Activated CD8-positive, alpha-beta T cell treated with anti-CD3 and anti-CD28 coated beads for 36 hours (primary cell): ENCODE results near the gene HHIPL1. TPM values are rescaled to one million over a fixed set of nuclear protein-coding genes. Genes with fewer than 3 reads are reported as not detected.

Experiments used
- ATAC-seq: fragments of 200-7000 bp; cut with Tn5 transposase; one replicate; pipeline ENCODE4 v1.10.0; 2021; ENCODE audit warnings: mild to moderate bottlenecking, moderate library complexity
- CTCF ChIA-PET: fragments of 350-600 bp; sonication (Branson Sonifier 250); formaldehyde crosslinking; loops from one replicate; lab custom pipeline; 2021; ENCODE audit warnings: antibody characterized with exemption; lab: Charles Lee
- POLR2A ChIA-PET: fragments of 350-600 bp; sonication (Branson Sonifier 250); formaldehyde crosslinking; loops from one replicate; lab custom pipeline; 2021; ENCODE audit warnings: antibody characterized with exemption; lab: Charles Lee
- DNase-seq: peaks from one replicate; pipeline ENCODE4 v3.0.0-alpha.2; 2020
- H3K27ac Mint-ChIP-seq: one replicate; pipeline ENCODE4 v1.8.0; 2021; ENCODE audit warnings: mild to moderate bottlenecking, mixed read lengths
- H3K27me3 Mint-ChIP-seq: one replicate; pipeline ENCODE4 v1.8.0; 2021; ENCODE audit warnings: mixed read lengths
- H3K36me3 Mint-ChIP-seq: one replicate; pipeline ENCODE4 v1.8.0; 2021; ENCODE audit warnings: low read depth, mixed read lengths
- H3K4me1 Mint-ChIP-seq: one replicate; pipeline ENCODE4 v1.8.0; 2021; ENCODE audit warnings: low read depth, mixed read lengths
- H3K4me3 Mint-ChIP-seq: one replicate; pipeline ENCODE4 v1.8.0; 2021; ENCODE audit warnings: mild to moderate bottlenecking, moderate library complexity, mixed read lengths
- H3K9me3 Mint-ChIP-seq: one replicate; pipeline ENCODE4 v1.8.0; 2021; ENCODE audit warnings: mixed read lengths
- intact Hi-C: fragments of 100-400 bp; cut with micrococcal nuclease; formaldehyde crosslinking; loops from one replicate; pipeline ENCODE4 v1.10.0; 2022
- total RNA-seq, 2 experiments: library from RNA; stranded (reverse); gene quantifications; one replicate each; pipeline ENCODE4 v1.2.3, GENCODE V29; 2021
- TF ChIP-seq, protein P1 (sequence below): fragments of 200-600 bp; IDR thresholded peaks from one replicate; pipeline ENCODE4 v1.8.0; 2022; ENCODE audit warnings: antibody characterized with exemption, mild to moderate bottlenecking

The HHIPL1 gene
- under 1 TPM; 0.05 to 0.07 TPM for total RNA-seq

DNA sequence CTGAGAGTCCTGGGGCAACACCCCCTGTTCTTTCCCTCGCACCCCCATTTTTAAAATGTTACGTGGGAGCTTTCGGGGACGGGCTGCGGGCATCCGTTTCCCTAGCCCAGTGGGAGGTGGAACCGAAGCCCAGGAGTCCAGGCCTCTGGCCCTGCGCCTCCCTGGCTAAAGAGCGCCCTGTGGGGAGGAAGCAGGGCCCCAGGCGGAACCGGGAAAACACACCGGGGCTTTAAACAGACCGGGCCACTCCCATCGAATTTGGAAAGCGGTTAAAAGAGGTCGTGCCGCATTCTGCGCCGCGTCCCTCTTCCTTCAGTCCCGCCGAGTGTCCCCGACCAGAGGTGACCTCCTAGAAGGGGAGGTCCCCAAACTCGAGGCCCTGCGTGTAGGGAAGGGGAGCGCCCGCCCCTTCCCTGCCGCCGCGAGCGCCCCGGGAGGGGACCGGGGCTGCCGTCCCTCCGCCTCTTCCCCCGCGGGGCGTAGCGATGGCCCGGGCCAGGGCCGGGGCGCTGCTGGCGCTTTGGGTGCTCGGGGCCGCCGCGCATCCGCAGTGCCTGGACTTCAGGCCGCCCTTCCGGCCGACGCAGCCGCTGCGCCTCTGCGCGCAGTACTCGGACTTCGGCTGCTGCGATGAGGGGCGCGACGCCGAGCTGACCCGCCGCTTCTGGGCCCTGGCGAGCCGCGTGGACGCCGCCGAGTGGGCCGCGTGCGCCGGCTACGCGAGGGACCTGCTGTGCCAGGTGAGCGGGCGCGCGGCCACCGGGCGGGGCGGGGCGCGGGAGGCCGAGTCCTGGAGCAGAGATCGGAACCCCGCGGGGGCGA, at the start of gene HHIPL1:
TSS of gene HHIPL1 (plus strand) at position 407 of the 822 bp plus-strand sequence. CDS start at position 486, 79 bp downstream.
- Mint-ChIP-seq H3K27ac (no peak within 1 kb of the TSS), H3K4me3 (no peak within 1 kb of the TSS), H3K9me3 (no peaks in the 10 kb centered on the region), H3K36me3 (no peaks in the 10 kb centered on the region), H3K27me3 (peaks cover 16% of the 10 kb centered on the region), H3K4me1 (no peaks in the 10 kb centered on the region)
- ChIA-PET POLR2A (interaction anchor here (0.6 kb wide), 1 partner anchor 164 kb away, joined by 3 read pairs; no protein-coding TSS in a partner anchor), CTCF (no interaction called here)
- TF ChIP-seq, protein P1, sequence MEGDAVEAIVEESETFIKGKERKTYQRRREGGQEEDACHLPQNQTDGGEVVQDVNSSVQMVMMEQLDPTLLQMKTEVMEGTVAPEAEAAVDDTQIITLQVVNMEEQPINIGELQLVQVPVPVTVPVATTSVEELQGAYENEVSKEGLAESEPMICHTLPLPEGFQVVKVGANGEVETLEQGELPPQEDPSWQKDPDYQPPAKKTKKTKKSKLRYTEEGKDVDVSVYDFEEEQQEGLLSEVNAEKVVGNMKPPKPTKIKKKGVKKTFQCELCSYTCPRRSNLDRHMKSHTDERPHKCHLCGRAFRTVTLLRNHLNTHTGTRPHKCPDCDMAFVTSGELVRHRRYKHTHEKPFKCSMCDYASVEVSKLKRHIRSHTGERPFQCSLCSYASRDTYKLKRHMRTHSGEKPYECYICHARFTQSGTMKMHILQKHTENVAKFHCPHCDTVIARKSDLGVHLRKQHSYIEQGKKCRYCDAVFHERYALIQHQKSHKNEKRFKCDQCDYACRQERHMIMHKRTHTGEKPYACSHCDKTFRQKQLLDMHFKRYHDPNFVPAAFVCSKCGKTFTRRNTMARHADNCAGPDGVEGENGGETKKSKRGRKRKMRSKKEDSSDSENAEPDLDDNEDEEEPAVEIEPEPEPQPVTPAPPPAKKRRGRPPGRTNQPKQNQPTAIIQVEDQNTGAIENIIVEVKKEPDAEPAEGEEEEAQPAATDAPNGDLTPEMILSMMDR = no peak
- ATAC-seq (peak; percentile 24), DNase-seq (no peak)
- intact Hi-C loops = no loop called here

DNA sequence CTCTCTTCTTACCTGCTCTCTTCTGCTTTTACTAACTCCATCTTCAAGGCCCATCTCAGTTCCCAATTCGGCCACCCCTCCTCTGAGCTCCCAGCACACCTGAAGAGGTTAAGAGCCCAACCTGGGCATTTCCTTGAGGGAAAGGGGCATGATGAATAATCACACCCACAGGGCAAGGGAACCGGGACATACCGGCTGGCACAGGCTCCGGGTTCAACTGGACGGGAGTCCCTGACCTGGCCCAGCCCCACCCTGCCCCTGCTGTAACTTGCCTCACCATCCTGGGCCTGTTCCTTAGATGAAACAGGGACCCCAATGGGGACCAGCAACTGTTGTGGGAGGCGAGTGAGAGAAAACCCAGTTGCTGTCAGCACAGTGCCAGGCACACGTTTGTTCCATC, 49.4 kb upstream of the HHIPL1 start:
- H3K27ac Mint-ChIP-seq = no peak overlapping the region
- DNase-seq = no peak
- ChIA-PET POLR2A (interaction anchor here (1.0 kb wide), 1 partner anchor 9 kb away, joined by 3 read pairs; no protein-coding TSS in a partner anchor), CTCF (interaction anchor here (1.1 kb wide), 1 partner anchor 49 kb away, joined by 3 read pairs; no protein-coding TSS in a partner anchor)
- ATAC-seq = no peak
- H3K36me3 Mint-ChIP-seq = no peaks in the 10 kb centered on the region
- H3K27me3 Mint-ChIP-seq = no peaks in the 10 kb centered on the region
- H3K4me3 Mint-ChIP-seq = no peak overlapping the region
- intact Hi-C loops = no loop called here
- H3K9me3 Mint-ChIP-seq = no peaks in the 10 kb centered on the region
- H3K4me1 Mint-ChIP-seq = peaks cover 16% of the 10 kb centered on the region
- TF ChIP-seq, protein P1 = no peak

DNA sequence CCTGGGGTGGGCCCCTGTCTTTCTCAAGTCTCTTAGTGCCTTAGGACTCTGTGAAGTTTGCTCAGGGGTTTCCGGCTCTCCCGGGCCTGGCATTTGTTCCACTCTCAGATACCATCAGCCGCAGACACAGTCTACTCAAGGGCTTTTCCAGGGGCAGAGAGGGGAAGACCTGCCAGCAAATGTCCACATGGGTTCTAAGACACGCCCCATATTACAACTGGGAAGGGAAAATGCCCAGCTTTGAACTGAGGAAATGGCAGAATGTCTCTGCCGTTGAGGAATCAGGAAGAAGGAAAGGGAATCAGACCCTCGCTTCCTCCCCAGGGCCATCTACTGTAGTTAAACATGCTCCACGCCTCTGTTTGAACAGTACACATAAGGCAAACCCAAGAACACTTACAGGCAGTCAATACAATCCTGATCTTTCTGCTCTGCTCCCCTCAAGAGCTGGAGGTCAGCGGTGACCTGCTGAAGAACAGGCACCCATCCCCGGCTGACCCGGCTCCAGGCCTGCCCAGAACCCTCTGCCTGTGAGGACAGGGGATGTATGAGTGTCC, 48.8 kb upstream of the HHIPL1 start:
- Mint-ChIP-seq H3K9me3 (no peaks in the 10 kb centered on the region), H3K36me3 (no peaks in the 10 kb centered on the region), H3K4me3 (no peak overlapping the region), H3K27ac (no peak overlapping the region), H3K4me1 (peaks cover 16% of the 10 kb centered on the region), H3K27me3 (no peaks in the 10 kb centered on the region)
- TF ChIP-seq, protein P1 = no peak
- DNase-seq = no peak
- ATAC-seq = no peak
- ChIA-PET POLR2A (no interaction called here), CTCF (interaction anchor here (1.1 kb wide), 1 partner anchor 50 kb away, joined by 3 read pairs; no protein-coding TSS in a partner anchor)
- intact Hi-C loops = no loop called here

DNA sequence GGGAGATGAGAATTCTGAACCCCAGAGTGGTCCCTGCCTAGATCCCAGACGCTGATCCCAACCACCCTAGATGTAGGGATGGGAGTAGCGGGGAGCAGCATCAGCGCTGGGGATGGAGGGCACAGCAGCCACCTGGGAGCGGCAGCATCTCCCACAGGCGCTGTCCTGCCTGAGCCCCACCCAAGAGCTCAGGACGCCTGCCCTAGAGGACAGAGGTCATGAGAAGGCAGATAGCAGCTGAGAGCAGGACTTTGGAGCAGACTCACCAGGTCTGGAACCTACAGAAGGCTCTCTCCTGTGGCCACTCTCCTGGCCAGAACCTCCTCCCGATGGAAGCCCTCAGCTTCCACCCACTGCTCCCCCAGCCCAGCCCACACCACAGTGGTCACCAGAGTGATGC, 48.2 kb upstream of the HHIPL1 start:
- no peak for DNase-seq
- H3K4me3 Mint-ChIP-seq = no peak overlapping the region
- CTCF ChIA-PET = no interaction called here
- peaks cover 19% of the 10 kb centered on the region for H3K4me1 Mint-ChIP-seq
- H3K9me3 Mint-ChIP-seq = no peaks in the 10 kb centered on the region
- H3K36me3 Mint-ChIP-seq = no peaks in the 10 kb centered on the region
- ATAC-seq = no peak
- TF ChIP-seq, protein P1 = no peak
- POLR2A ChIA-PET = no interaction called here
- H3K27me3 Mint-ChIP-seq = no peaks in the 10 kb centered on the region
- intact Hi-C loops = no loop called here
- H3K27ac Mint-ChIP-seq = no peak overlapping the region
